Measurements from ENCODE around the gene CTCF. TPM values are rescaled to one million over a fixed set of nuclear protein-coding genes. Genes with fewer than 3 reads are reported as not detected.

CTCF gene
- total and polyA plus RNA-seq, 2 experiments from 2014 or later = 35.5 to 46.0 TPM

DNA sequence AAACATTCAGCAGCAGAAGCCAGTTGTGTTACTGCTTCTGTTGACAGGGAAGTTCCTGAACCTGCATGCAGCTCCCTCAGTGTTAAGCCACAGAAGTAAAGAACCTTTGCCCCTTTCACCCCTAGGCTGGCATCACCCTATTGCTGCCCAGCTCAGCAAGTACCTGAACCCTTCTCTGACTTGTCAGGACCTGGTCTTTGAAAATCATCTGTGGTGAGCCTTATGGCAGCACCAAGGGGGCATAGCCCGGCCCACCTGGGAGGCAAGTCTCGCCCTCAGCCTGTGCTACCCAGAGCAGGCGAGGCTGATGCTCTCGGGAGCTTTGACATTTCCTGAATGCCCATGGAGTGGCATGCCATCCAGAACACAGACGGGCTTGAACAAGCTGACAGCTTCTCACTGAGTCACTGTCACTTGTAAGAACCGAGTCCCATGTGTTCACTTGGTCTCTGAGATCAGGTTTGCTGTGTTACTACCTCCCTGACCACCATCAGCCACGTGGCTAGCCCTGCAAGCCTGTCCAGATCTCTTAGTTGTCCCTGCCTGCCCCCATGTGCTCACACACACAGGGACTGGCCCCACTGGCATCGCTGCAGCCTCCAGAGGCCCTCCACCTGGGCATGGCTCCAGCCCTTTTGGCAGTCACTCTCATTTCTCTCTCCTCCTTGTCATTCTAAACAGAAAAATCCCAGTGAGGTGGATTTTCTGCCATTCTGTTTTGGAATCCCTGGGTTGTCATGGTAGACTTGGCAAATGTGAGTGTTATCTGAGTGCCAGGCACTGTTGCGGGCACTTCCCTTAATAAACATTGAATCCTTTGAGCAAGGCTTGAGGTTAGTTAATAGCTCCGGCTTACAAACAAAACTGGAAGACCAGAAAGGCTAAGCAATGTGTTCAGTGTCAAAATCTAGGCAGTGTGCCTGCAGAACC, 79.7 kb downstream of the CTCF start:
- Histone ChIP-seq H3K27me3 (peaks cover 9% of the 10 kb centered on the region), H2AFZ (no peak overlapping the region), H3K27ac (no peak overlapping the region), H3K36me3 (replicated peaks; ENCODE audit: insufficient read depth, low read depth) (peaks cover 2% of the 10 kb centered on the region), H3K4me2 (no peak overlapping the region), H3K9me3 (ENCODE audit: low read depth) (no peaks in the 10 kb centered on the region), H3K4me3 (no peak overlapping the region), H3K4me1 (ENCODE audit: insufficient read depth) (peaks cover 6% of the 10 kb centered on the region), H3K9me2 (replicated peaks; ENCODE audit: insufficient read depth) (no peaks in the 10 kb centered on the region), H3K79me2 (no peaks in the 10 kb centered on the region), H4K20me1 (ENCODE audit: insufficient read depth, poor library complexity, severe bottlenecking) (no peaks in the 10 kb centered on the region)
- DNase-seq (ENCODE audit: low spot score) = no peak
- WGBS (ENCODE audit: low lambda C conversion rate, missing lambda C conversion rate) = 85% methylated on average over 10 of the region's 10 CpGs
- TF ChIP-seq, protein P1, sequence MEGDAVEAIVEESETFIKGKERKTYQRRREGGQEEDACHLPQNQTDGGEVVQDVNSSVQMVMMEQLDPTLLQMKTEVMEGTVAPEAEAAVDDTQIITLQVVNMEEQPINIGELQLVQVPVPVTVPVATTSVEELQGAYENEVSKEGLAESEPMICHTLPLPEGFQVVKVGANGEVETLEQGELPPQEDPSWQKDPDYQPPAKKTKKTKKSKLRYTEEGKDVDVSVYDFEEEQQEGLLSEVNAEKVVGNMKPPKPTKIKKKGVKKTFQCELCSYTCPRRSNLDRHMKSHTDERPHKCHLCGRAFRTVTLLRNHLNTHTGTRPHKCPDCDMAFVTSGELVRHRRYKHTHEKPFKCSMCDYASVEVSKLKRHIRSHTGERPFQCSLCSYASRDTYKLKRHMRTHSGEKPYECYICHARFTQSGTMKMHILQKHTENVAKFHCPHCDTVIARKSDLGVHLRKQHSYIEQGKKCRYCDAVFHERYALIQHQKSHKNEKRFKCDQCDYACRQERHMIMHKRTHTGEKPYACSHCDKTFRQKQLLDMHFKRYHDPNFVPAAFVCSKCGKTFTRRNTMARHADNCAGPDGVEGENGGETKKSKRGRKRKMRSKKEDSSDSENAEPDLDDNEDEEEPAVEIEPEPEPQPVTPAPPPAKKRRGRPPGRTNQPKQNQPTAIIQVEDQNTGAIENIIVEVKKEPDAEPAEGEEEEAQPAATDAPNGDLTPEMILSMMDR (IDR thresholded peaks at IDR 0.05; ENCODE audit: poor library complexity) = no peak
- TF ChIP-seq EZH2 (IDR thresholded peaks at IDR 0.05; ENCODE audit: borderline replicate concordance) = no peak
- TF ChIP-seq EZH2phosphoT487 (IDR thresholded peaks at IDR 0.05; ENCODE audit: low read depth, severe bottlenecking, unreplicated experiment) = no peak

DNA sequence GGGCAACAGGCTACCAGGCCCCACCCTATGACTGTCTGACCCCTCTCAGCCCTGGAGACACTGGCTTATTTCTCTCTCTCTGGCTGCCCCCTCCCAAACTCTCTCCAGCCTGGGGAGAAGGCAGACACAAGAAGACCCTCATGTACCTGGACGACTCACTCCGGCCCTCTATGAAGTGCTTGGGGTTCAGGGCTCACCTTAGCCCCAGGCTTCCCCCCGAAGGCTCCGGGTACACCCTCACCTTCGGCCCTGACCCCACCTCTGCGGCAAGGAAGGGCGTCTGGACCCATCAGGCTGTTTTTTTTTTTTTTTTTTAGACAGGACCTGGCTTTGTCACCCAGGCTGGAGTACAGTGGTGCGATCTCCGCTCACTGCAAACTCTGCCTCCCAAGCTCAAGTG, 81.7 kb downstream of the CTCF start:
- Histone ChIP-seq H3K9me3 (ENCODE audit: low read depth) (no peaks in the 10 kb centered on the region), H3K36me3 (replicated peaks; ENCODE audit: insufficient read depth, low read depth) (no peaks in the 10 kb centered on the region), H4K20me1 (ENCODE audit: insufficient read depth, poor library complexity, severe bottlenecking) (no peaks in the 10 kb centered on the region), H3K27ac (no peak overlapping the region), H3K79me2 (no peaks in the 10 kb centered on the region), H3K4me3 (no peak overlapping the region), H2AFZ (no peak overlapping the region), H3K4me1 (ENCODE audit: insufficient read depth) (peaks cover 6% of the 10 kb centered on the region), H3K9me2 (replicated peaks; ENCODE audit: insufficient read depth) (no peaks in the 10 kb centered on the region), H3K27me3 (peaks cover 10% of the 10 kb centered on the region), H3K4me2 (no peak overlapping the region)
- DNase-seq (ENCODE audit: low spot score) = no peak
- TF ChIP-seq, protein P1 (IDR thresholded peaks at IDR 0.05; ENCODE audit: poor library complexity) = no peak
- TF ChIP-seq EZH2 (IDR thresholded peaks at IDR 0.05; ENCODE audit: borderline replicate concordance) = no peak
- no peak for TF ChIP-seq EZH2phosphoT487 (IDR thresholded peaks at IDR 0.05; ENCODE audit: low read depth, severe bottlenecking, unreplicated experiment)
- 89% methylated on average over 9 of the region's 9 CpGs for WGBS (ENCODE audit: low lambda C conversion rate, missing lambda C conversion rate)

DNA sequence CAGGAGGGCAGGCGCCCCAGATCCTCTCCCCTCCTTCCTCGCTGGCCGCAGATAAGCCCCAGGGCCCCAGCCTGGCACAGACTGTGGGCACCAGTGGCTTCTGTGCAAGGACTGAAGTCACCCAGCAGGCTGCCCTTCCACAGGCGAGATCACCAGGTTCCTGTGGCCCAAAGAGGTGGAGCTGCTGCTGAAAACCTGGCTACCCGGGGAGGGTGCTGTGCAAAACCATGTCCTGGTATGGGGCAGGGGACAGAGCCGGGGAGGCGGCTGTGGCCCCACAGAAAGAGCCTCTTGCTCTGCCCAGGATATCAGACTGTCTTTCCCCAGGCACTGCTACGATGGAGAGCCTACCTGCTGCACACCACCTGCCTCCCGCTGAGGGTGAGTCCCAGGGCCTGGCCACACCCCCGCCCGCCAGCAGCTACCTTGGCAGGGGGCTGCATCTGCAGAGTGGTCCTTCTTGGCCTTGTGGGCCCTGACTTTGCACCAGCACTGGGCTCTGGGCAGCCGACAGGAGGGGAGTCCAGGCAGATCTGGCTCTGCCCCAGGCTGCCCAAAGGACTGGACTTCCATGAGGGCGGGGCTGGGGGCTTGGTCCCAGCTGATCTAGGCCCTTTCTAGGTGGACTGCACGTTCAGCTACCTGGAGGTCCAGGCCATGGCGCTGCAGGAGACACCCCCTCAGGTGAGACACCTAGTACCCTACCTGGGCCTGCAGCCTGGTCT, 83.2 kb downstream of the CTCF start:
- Histone ChIP-seq H2AFZ (no peak overlapping the region), H3K9me3 (ENCODE audit: low read depth) (no peaks in the 10 kb centered on the region), H4K20me1 (ENCODE audit: insufficient read depth, poor library complexity, severe bottlenecking) (no peaks in the 10 kb centered on the region), H3K9me2 (replicated peaks; ENCODE audit: insufficient read depth) (no peaks in the 10 kb centered on the region), H3K79me2 (no peaks in the 10 kb centered on the region), H3K4me3 (no peak overlapping the region), H3K36me3 (replicated peaks; ENCODE audit: insufficient read depth, low read depth) (no peaks in the 10 kb centered on the region), H3K27me3 (peaks cover 17% of the 10 kb centered on the region), H3K4me2 (peak overlapping the region; percentile 89), H3K27ac (no peak overlapping the region), H3K4me1 (ENCODE audit: insufficient read depth) (peaks cover 6% of the 10 kb centered on the region)
- WGBS (ENCODE audit: low lambda C conversion rate, missing lambda C conversion rate) = 92% methylated on average over 12 of the region's 15 CpGs
- TF ChIP-seq EZH2phosphoT487 (IDR thresholded peaks at IDR 0.05; ENCODE audit: low read depth, severe bottlenecking, unreplicated experiment) (no peak), EZH2 (IDR thresholded peaks at IDR 0.05; ENCODE audit: borderline replicate concordance) (no peak)
- TF ChIP-seq, protein P1 (IDR thresholded peaks at IDR 0.05; ENCODE audit: poor library complexity) = no peak
- no peak for DNase-seq (ENCODE audit: low spot score)
